SK-N-SH (cell line): Measurements from ENCODE around the gene IL10RA. TPM values are rescaled to one million over a fixed set of nuclear protein-coding genes. Genes with fewer than 3 reads are reported as not detected.

Source experiments
- CTCF ChIA-PET: fragments of 300-600, 350-600 bp; formaldehyde crosslinking; extraction: SDS; loops from one replicate; lab custom pipeline; 2021; lab: Yijun Ruan, JAX
- POLR2A ChIA-PET: fragments of 350-600 bp; sonication (Branson Sonifier 250); formaldehyde crosslinking; extraction: SDS; loops from one replicate; lab custom pipeline; 2020; ENCODE audit warnings: antibody characterized with exemption, inconsistent platforms; lab: Yijun Ruan, JAX
- DNase-seq: peaks from one replicate; pipeline ENCODE4 v3.0.0; 2012
- H2AFZ ChIP-seq: fragments of 200-600 bp; sonication (generic); 2 replicates; pipeline ENCODE4 v1.8.1; 2016; ENCODE audit warnings: antibody characterized with exemption, mild to moderate bottlenecking, low read depth
- H3F3A ChIP-seq: fragments of 200-600 bp; sonication (generic); replicated peaks from 2 replicates; pipeline ENCODE3; 2016; ENCODE audit warnings: antibody characterized with exemption, mild to moderate bottlenecking; ENCODE audit not compliant: insufficient read depth
- H3K27ac ChIP-seq, 2 experiments: fragments of 200-500 bp in 1 of 2; fragments of 200-600 bp in 1 of 2; sonication (Bioruptor generic) in 1 of 2; sonication (generic), shearing (Covaris generic) in 1 of 2; 2 replicates each; pipeline versions ENCODE4 v1.5.1 to v1.6.1; 2014 to 2016; ENCODE audit warnings: low read depth in 2 of 2, inconsistent platforms in 1 of 2, low read length in 1 of 2, mild to moderate bottlenecking in 1 of 2, mixed read lengths in 1 of 2
- H3K27me3 ChIP-seq: fragments of 200-600 bp; sonication (generic), shearing (Covaris generic); 2 replicates; pipeline ENCODE4 v1.6.1; 2016; ENCODE audit warnings: mixed run types; ENCODE audit not compliant: insufficient read depth
- H3K36me3 ChIP-seq, 2 experiments: fragments of 200-500 bp in 1 of 2; fragments of 200-600 bp in 1 of 2; sonication (Bioruptor generic) in 1 of 2; sonication (generic) in 1 of 2; replicated peaks in 1 of 2; 2 replicates each; pipeline versions ENCODE3 to v1.5.1; 2014 to 2016; ENCODE audit warnings: low read length in 1 of 2, mild to moderate bottlenecking in 1 of 2; ENCODE audit not compliant: insufficient read depth in 2 of 2, control insufficient read depth in 1 of 2
- H3K4me1 ChIP-seq, 2 experiments: fragments of 200-500 bp in 1 of 2; fragments of 200-600 bp in 1 of 2; sonication (Bioruptor generic) in 1 of 2; sonication (generic), shearing (Covaris generic) in 1 of 2; 2 replicates each; pipeline versions ENCODE4 v1.5.1 to v1.6.1; 2014 to 2016; ENCODE audit warnings: low read depth in 1 of 2, low read length in 1 of 2, mixed run types in 1 of 2; ENCODE audit not compliant: insufficient read depth in 2 of 2, control insufficient read depth in 1 of 2
- H3K4me2 ChIP-seq: fragments of 200-600 bp; sonication (generic), shearing (Covaris generic); 2 replicates; pipeline ENCODE4 v1.6.1; 2017; ENCODE audit warnings: mixed run types
- H3K4me3 ChIP-seq, 2 experiments: fragments of 200-500 bp in 1 of 2; fragments of 200-600 bp in 1 of 2; sonication (Bioruptor generic) in 1 of 2; sonication (generic), shearing (Covaris generic) in 1 of 2; 2 replicates each; pipeline versions ENCODE4 v1.5.1 to v1.8.1; 2014 to 2016; ENCODE audit warnings: low read depth in 2 of 2, inconsistent platforms in 1 of 2, low read length in 1 of 2, mild to moderate bottlenecking in 1 of 2, mixed read lengths in 1 of 2, moderate library complexity in 1 of 2
- H3K79me2 ChIP-seq: fragments of 200-600 bp; sonication (generic); 2 replicates; pipeline ENCODE4 v1.8.1; 2017; ENCODE audit warnings: mild to moderate bottlenecking; ENCODE audit not compliant: insufficient read depth
- H3K9ac ChIP-seq: fragments of 200-600 bp; sonication (generic); 2 replicates; pipeline ENCODE4 v1.6.1; 2017; ENCODE audit warnings: mixed run types
- H3K9me2 ChIP-seq: fragments of 200-600 bp; sonication (generic); 2 replicates; pipeline ENCODE4 v1.6.1; 2017; ENCODE audit warnings: mixed run types
- H3K9me3 ChIP-seq: fragments of 200-600 bp; sonication (generic); 2 replicates; pipeline ENCODE4 v1.6.1; 2017; ENCODE audit warnings: mixed run types, mild to moderate bottlenecking, moderate library complexity
- H4K20me1 ChIP-seq: fragments of 200-600 bp; sonication (generic); 2 replicates; pipeline ENCODE4 v1.6.1; 2017; ENCODE audit warnings: mild to moderate bottlenecking, mixed run types; ENCODE audit not compliant: insufficient read depth
- CHD2 ChIP-seq: fragments of 150-350 bp; IDR thresholded peaks from 2 replicates; pipeline ENCODE4 v1.6.1; 2018; ENCODE audit warnings: low read length; ENCODE audit not compliant: partially characterized antibody
- ELF1 ChIP-seq: IDR thresholded peaks from 2 replicates; pipeline ENCODE4 v1.4.0; 2012
- EP300 ChIP-seq, 2 experiments: IDR thresholded peaks; 2 replicates each; pipeline versions ENCODE4 v1.4.0 to v1.6.1; 2012; ENCODE audit warnings: borderline replicate concordance in 1 of 2, low read depth in 1 of 2, low read length in 1 of 2
- FOSL2 ChIP-seq: IDR thresholded peaks from 2 replicates; pipeline ENCODE4 v1.4.0; 2012; ENCODE audit warnings: low read depth, mild to moderate bottlenecking, moderate library complexity, borderline replicate concordance
- FOXM1 ChIP-seq: IDR thresholded peaks from 2 replicates; pipeline ENCODE4 v1.4.0; 2012; ENCODE audit warnings: low read depth, mild to moderate bottlenecking
- GABPA ChIP-seq: IDR thresholded peaks from 2 replicates; pipeline ENCODE4 v1.4.0; 2012; ENCODE audit warnings: low read depth, mild to moderate bottlenecking
- GATA2 ChIP-seq: sonication (generic); formaldehyde crosslinking; IDR thresholded peaks from 2 replicates; pipeline ENCODE4 v1.5.0; 2020; ENCODE audit warnings: mild to moderate bottlenecking, missing genetic modification reagents
- IRF3 ChIP-seq: fragments of 150-350 bp; IDR thresholded peaks from 2 replicates; pipeline ENCODE4 v1.6.1; 2016; ENCODE audit warnings: mild to moderate bottlenecking, low read depth, low read length
- JUND ChIP-seq: IDR thresholded peaks from 2 replicates; pipeline ENCODE4 v1.4.0; 2012
- MEF2A ChIP-seq: IDR thresholded peaks from 2 replicates; pipeline ENCODE4 v1.4.0; 2012; ENCODE audit warnings: low read depth, borderline replicate concordance
- MXI1 ChIP-seq: IDR thresholded peaks from 2 replicates; pipeline ENCODE4 v1.6.1; 2012; ENCODE audit warnings: mild to moderate bottlenecking, low read depth, low read length, improper control_type of control experiment
- POLR2AphosphoS5 ChIP-seq: IDR thresholded peaks from 2 replicates; pipeline ENCODE4 v1.6.1; 2012; ENCODE audit warnings: low read depth, low read length
- RCOR1 ChIP-seq: fragments of 150-350 bp; IDR thresholded peaks from 2 replicates; pipeline ENCODE4 v1.6.1; 2017; ENCODE audit warnings: antibody characterized with exemption, low read length
- REST ChIP-seq: IDR thresholded peaks from 2 replicates; pipeline ENCODE4 v1.6.1; 2012; ENCODE audit warnings: mild to moderate bottlenecking, low read depth, low read length, moderate library complexity
- RXRA ChIP-seq: IDR thresholded peaks from 2 replicates; pipeline ENCODE4 v1.4.0; 2012; ENCODE audit warnings: low read depth, mild to moderate bottlenecking, borderline replicate concordance
- SMC3 ChIP-seq: IDR thresholded peaks from 2 replicates; pipeline ENCODE4 v1.6.1; 2012; ENCODE audit warnings: low read depth, low read length, improper control_type of control experiment
- USF1 ChIP-seq: IDR thresholded peaks from 2 replicates; pipeline ENCODE4 v1.4.0; 2012; ENCODE audit warnings: low read depth, borderline replicate concordance
- USF2 ChIP-seq: fragments of 150-350 bp; IDR thresholded peaks from 2 replicates; pipeline ENCODE4 v1.6.1; 2017; ENCODE audit warnings: antibody characterized with exemption, low read length, low read depth, borderline replicate concordance
- whole genome bisulfite sequencing: methylation state at CpG from one replicate; pipeline ENCODE4 v1.1.6; 2017; ENCODE audit warnings: low lambda C conversion rate; 5-methylcytosine and 5-hydroxymethylcytosine counted together
- polyA plus RNA-seq, 3 experiments: library from polyadenylated mRNA; depleted of rRNA; stranded (reverse); fragments of >200 nt; gene quantifications; 2 replicates each; pipeline ENCODE4 v1.2.3, GENCODE V29; 2012

IL10RA gene
- polyA plus RNA-seq, 1 of the 3 experiments (the other 2 are of a cell fraction): not detected

- POLR2A ChIA-PET: no interaction called here
- Histone ChIP-seq H2AFZ (no peak overlapping the region), H3K4me2 (no peak overlapping the region), H3K27me3 (no peaks in the 10 kb centered on the region; the same call in 1 of the 2 replicates), H3K9me2 (no peaks in the 10 kb centered on the region), H3K9ac (no peak overlapping the region), H4K20me1 (no peaks in the 10 kb centered on the region), H3K9me3 (no peaks in the 10 kb centered on the region), H3K4me1 (no peaks in the 10 kb centered on the region), H3F3A (no peaks in the 10 kb centered on the region), H3K36me3 (no peaks in the 10 kb centered on the region), H3K27ac (no peak overlapping the region), H3K4me3 (no peak overlapping the region), H3K79me2 (no peaks in the 10 kb centered on the region)
- no peak for DNase-seq
- TF ChIP-seq USF2 (no peak), RCOR1 (no peak), RXRA (no peak), GABPA (no peak), USF1 (no peak), GATA2 (CRISPR knock-in tag) (no peak), EP300 (IDR thresholded peaks at IDR 0.05; ENCODE audit: borderline replicate concordance in 1 of 2, low read depth in 1 of 2, low read length in 1 of 2) (no peak), CHD2 (no peak), REST (no peak), FOXM1 (no peak), POLR2AphosphoS5 (no peak), JUND (no peak), SMC3 (no peak), MXI1 (no peak), IRF3 (no peak), FOSL2 (no peak), ELF1 (no peak), MEF2A (no peak)
- CTCF ChIA-PET: interaction anchor here (0.6 to 1.4 kb wide), 5 partner anchors 24 to 544 kb away, joined by 3 to 4 read pairs (median 3); no protein-coding TSS in a partner anchor
- WGBS: 32% methylated on average over 4 of the region's 4 CpGs
These were observed 15.7 kb upstream of the IL10RA start for GRCh38 chr11:117970400-117971024.
